ENCODE results near the gene PNMA1. TPM values are rescaled to one million over a fixed set of nuclear protein-coding genes. Genes with fewer than 3 reads are reported as not detected.
A peak's percentile ranks its signal among the peaks of the same experiment; 100 is the strongest.

The PNMA1 gene
- total and polyA plus RNA-seq, 9 of the 15 experiments (the other 6 are each of a cell fraction or from before 2014, with no cell fraction given) = 1.7 to 26.4 (median 8.7) TPM

DNA sequence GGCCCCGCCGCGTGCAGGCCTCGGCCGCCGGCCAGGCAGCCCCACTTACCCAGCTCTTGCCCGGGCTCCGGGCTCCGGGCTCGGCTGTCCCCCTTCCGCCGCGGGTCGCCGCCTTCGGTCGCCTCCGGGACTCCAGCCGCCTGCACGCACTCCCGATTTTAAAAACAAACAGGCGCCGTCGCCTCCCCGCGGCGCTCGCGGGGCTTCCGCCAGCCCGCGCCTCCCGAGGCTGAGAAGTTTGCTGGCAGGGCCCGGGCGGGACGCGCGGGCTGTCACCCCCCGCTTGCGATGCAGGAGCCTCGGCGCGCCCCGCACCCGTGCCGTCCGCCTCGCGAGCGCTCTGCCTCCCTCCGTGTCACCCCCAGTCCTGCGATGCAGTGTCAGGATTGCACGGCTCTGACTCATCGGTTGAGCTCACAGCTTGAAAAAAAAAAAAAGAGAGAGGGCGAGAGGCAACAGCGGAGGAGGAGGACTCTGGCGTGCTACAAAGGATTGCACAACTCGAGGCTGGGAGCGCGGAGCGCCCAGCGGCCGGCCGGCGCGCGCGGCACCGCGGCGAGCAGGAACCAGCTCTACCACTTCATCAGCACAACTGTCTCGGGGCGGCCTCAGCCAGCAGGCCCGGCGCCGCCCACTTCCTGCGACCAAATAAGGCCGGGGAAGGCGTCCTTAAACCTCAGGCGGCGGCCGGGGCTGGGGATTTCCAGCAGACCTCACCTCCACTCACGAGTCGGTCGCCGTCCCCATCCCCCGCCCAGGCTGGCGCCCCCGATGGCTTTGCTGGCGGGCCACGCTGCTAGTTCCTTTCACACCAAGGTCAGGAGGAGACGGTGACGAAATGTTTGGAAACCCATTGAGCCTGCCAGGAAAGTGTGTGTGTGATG, 45.8 kb upstream of the PNMA1 start (continued):
- TF ChIP-seq, protein P1, sequence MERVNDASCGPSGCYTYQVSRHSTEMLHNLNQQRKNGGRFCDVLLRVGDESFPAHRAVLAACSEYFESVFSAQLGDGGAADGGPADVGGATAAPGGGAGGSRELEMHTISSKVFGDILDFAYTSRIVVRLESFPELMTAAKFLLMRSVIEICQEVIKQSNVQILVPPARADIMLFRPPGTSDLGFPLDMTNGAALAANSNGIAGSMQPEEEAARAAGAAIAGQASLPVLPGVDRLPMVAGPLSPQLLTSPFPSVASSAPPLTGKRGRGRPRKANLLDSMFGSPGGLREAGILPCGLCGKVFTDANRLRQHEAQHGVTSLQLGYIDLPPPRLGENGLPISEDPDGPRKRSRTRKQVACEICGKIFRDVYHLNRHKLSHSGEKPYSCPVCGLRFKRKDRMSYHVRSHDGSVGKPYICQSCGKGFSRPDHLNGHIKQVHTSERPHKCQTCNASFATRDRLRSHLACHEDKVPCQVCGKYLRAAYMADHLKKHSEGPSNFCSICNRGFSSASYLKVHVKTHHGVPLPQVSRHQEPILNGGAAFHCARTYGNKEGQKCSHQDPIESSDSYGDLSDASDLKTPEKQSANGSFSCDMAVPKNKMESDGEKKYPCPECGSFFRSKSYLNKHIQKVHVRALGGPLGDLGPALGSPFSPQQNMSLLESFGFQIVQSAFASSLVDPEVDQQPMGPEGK (CRISPR knock-in tag; IDR thresholded peaks at IDR 0.05; ENCODE audit: borderline replicate concordance) = no peak
- TF ChIP-seq, protein P2, sequence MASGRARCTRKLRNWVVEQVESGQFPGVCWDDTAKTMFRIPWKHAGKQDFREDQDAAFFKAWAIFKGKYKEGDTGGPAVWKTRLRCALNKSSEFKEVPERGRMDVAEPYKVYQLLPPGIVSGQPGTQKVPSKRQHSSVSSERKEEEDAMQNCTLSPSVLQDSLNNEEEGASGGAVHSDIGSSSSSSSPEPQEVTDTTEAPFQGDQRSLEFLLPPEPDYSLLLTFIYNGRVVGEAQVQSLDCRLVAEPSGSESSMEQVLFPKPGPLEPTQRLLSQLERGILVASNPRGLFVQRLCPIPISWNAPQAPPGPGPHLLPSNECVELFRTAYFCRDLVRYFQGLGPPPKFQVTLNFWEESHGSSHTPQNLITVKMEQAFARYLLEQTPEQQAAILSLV (tag; IDR thresholded peaks at IDR 0.05) = no peak
- TF ChIP-seq ZNF41 (CRISPR knock-in tag; conservative IDR thresholded peaks at IDR 0.05) (no peak), ZNF586 (CRISPR knock-in tag; conservative IDR thresholded peaks at IDR 0.05) (no peak), SUPT5H (IDR thresholded peaks at IDR 0.05) (peak; percentile 81), NRF1 (conservative IDR thresholded peaks at IDR 0.05 in 1 of 2, IDR thresholded peaks at IDR 0.05 in 1 of 2) (peak; percentile 77 to 80), MYBL2 (IDR thresholded peaks at IDR 0.05; ENCODE audit: low read depth) (no peak), MYBL2 (CRISPR knock-in tag; IDR thresholded peaks at IDR 0.05; ENCODE audit: borderline replicate concordance) (no peak), NR1H2 (CRISPR knock-in tag; IDR thresholded peaks at IDR 0.05) (no peak), ZNF655 (CRISPR knock-in tag; IDR thresholded peaks at IDR 0.05) (no peak), EZH2 (IDR thresholded peaks at IDR 0.05; ENCODE audit: borderline replicate concordance, low read depth, low read length) (no peak), ZNF431 (CRISPR knock-in tag; IDR thresholded peaks at IDR 0.05) (no peak), ELF1 (tag; IDR thresholded peaks at IDR 0.05) (no peak; the same call in 1 of the 2 replicates), RBM22 (IDR thresholded peaks at IDR 0.05; ENCODE audit: low read depth, low read length, poor library complexity, severe bottlenecking) (peak; percentile 82), NFRKB (IDR thresholded peaks at IDR 0.05; ENCODE audit: low read depth) (no peak), MAFK (IDR thresholded peaks at IDR 0.05; ENCODE audit: low read length) (no peak; the same call in 1 of the 2 replicates), HDGF (IDR thresholded peaks at IDR 0.05) (no peak), HMGN3 (IDR thresholded peaks at IDR 0.05; ENCODE audit: borderline replicate concordance, extremely low read depth, insufficient read length, low read depth, low read length) (peak; percentile 96), ZFP36 (IDR thresholded peaks at IDR 0.05; ENCODE audit: low read depth, low read length, partially characterized antibody) (peak; percentile 66), SIN3B (IDR thresholded peaks at IDR 0.05; ENCODE audit: low read depth) (no peak), FIP1L1 (IDR thresholded peaks at IDR 0.05; ENCODE audit: low read depth, low read length, poor library complexity, severe bottlenecking) (peak; percentile 80), POLR2AphosphoS5 (IDR thresholded peaks at IDR 0.05; ENCODE audit: control insufficient read depth, insufficient read depth, low read depth, low read length) (peak; percentile 87), XRCC5 (IDR thresholded peaks at IDR 0.05; ENCODE audit: low read depth, low read length) (no peak)
